Upper lobe of left lung (tissue), 4 donors: ENCODE data around the gene PNPT1.

Experiments used
- CTCF ChIP-seq, 6 experiments: fragments of 450-650 bp in 4 of 6; fragments of 200-600 bp in 2 of 6; sonication (generic) in 2 of 6; IDR thresholded peaks; one replicate each; pipeline ENCODE4 v1.5.1; 2016 to 2019; ENCODE audit warnings: antibody characterized with exemption in 6 of 6
- EP300 ChIP-seq, 4 donors: sonication (generic); formaldehyde crosslinking; IDR thresholded peaks; one replicate each; pipeline ENCODE4 v1.5.1; 2017; ENCODE audit warnings: antibody characterized with exemption in 4 of 4, control low read depth in 2 of 4
- POLR2A ChIP-seq, 4 donors: fragments of 450-650 bp; IDR thresholded peaks; one replicate each; pipeline ENCODE4 v1.5.1; 2016 to 2017; ENCODE audit warnings: antibody characterized with exemption in 4 of 4, mild to moderate bottlenecking in 2 of 4
- POLR2AphosphoS5 ChIP-seq, 2 donors: sonication (generic); formaldehyde crosslinking; IDR thresholded peaks; one replicate each; pipeline ENCODE4 v1.5.1; 2017; ENCODE audit warnings: antibody characterized with exemption in 2 of 2

- TF ChIP-seq CTCF (IDR thresholded peaks at IDR 0.05) (no peak), POLR2A (IDR thresholded peaks at IDR 0.05) (no peak), POLR2AphosphoS5 (IDR thresholded peaks at IDR 0.05) (no peak), EP300 (IDR thresholded peaks at IDR 0.05) (no peak)
Observed at GRCh38 chr2:55653255-55653654, 40.4 kb downstream of the PNPT1 start.
